Astrocyte (in vitro differentiated cells and primary cell): ENCODE data around the gene IARS2. TPM values are rescaled to one million over a fixed set of nuclear protein-coding genes. Genes with fewer than 3 reads are reported as not detected.

Source experiments
- DNase-seq: peaks from one replicate; pipeline ENCODE4 v3.0.0-alpha.2; 2010; ENCODE audit warnings: low read depth
- FAIRE-seq: peaks from 2 replicates; lab custom pipeline; 2011; peaks lifted over from hg19 to GRCh38; lab: Jason Lieb, UNC
- H2AFZ ChIP-seq: 2 replicates; pipeline ENCODE4 v1.6.0; 2012; ENCODE audit warnings: low read depth, low read length, inconsistent platforms
- H3K27ac ChIP-seq: 2 replicates; pipeline ENCODE4 v1.5.1; 2011; ENCODE audit warnings: low read depth, low read length, inconsistent platforms
- H3K27me3 ChIP-seq: 2 replicates; pipeline ENCODE4 v1.6.0; 2011; ENCODE audit warnings: low read length, inconsistent platforms; ENCODE audit not compliant: insufficient read depth
- H3K36me3 ChIP-seq: 2 replicates; pipeline ENCODE4 v1.5.1; 2011; ENCODE audit warnings: low read length, inconsistent platforms; ENCODE audit not compliant: insufficient read depth
- H3K4me1 ChIP-seq: 2 replicates; pipeline ENCODE4 v1.5.1; 2011; ENCODE audit warnings: low read length, inconsistent platforms; ENCODE audit not compliant: insufficient read depth
- H3K4me2 ChIP-seq: 2 replicates; pipeline ENCODE4 v1.6.0; 2012; ENCODE audit warnings: low read length, inconsistent platforms
- H3K4me3 ChIP-seq: 2 replicates; pipeline ENCODE4 v1.5.1; 2011; ENCODE audit warnings: low read depth, mild to moderate bottlenecking, low read length, inconsistent platforms; ENCODE audit not compliant: insufficient read depth
- H3K79me2 ChIP-seq: 2 replicates; pipeline ENCODE4 v1.6.0; 2012; ENCODE audit warnings: mild to moderate bottlenecking, low read length, inconsistent platforms; ENCODE audit not compliant: insufficient read depth
- H3K9ac ChIP-seq: 2 replicates; pipeline ENCODE4 v1.6.0; 2012; ENCODE audit warnings: mild to moderate bottlenecking, low read length, inconsistent platforms
- H3K9me3 ChIP-seq: 2 replicates; pipeline ENCODE4 v1.5.1; 2012; ENCODE audit warnings: low read depth, mild to moderate bottlenecking, low read length, inconsistent platforms; ENCODE audit not compliant: insufficient read depth
- H4K20me1 ChIP-seq: 2 replicates; pipeline ENCODE4 v1.6.0; 2012; ENCODE audit warnings: low read length, inconsistent platforms; ENCODE audit not compliant: insufficient read depth
- H3K27ac Mint-ChIP-seq: one replicate; pipeline ENCODE4 v1.8.0; 2021; ENCODE audit warnings: mild to moderate bottlenecking, mixed read lengths; ENCODE audit not compliant: unreplicated experiment
- H3K27me3 Mint-ChIP-seq: one replicate; pipeline ENCODE4 v1.8.0; 2021; ENCODE audit warnings: low read depth, mixed read lengths; ENCODE audit not compliant: unreplicated experiment
- H3K36me3 Mint-ChIP-seq: one replicate; pipeline ENCODE4 v1.8.0; 2021; ENCODE audit warnings: low read depth, mixed read lengths; ENCODE audit not compliant: unreplicated experiment
- H3K4me1 Mint-ChIP-seq: one replicate; pipeline ENCODE4 v1.8.0; 2021; ENCODE audit warnings: low read depth, mixed read lengths; ENCODE audit not compliant: unreplicated experiment
- H3K4me3 Mint-ChIP-seq: one replicate; pipeline ENCODE4 v1.8.0; 2021; ENCODE audit warnings: mild to moderate bottlenecking, moderate library complexity, mixed read lengths; ENCODE audit not compliant: unreplicated experiment
- H3K9me3 Mint-ChIP-seq: one replicate; pipeline ENCODE4 v1.8.0; 2021; ENCODE audit warnings: mild to moderate bottlenecking, mixed read lengths; ENCODE audit not compliant: unreplicated experiment
- EZH2 ChIP-seq: IDR thresholded peaks from 2 replicates; pipeline ENCODE4 v1.6.1; 2012; ENCODE audit warnings: mild to moderate bottlenecking, low read length, inconsistent platforms; ENCODE audit not compliant: insufficient read depth
- total RNA-seq: library from RNA; stranded (reverse); gene quantifications from 2 replicates; pipeline ENCODE4 v1.2.1, GENCODE V29; 2021
- TF ChIP-seq, protein P1 (sequence below): IDR thresholded peaks from 2 replicates; pipeline ENCODE4 v1.5.1; 2011; ENCODE audit warnings: low read depth, mild to moderate bottlenecking, inconsistent platforms, low read length, moderate library complexity; ENCODE audit not compliant: insufficient read depth

The IARS2 gene
- total RNA-seq, 1 donor from 2014 or later = 55.1 TPM

DNA sequence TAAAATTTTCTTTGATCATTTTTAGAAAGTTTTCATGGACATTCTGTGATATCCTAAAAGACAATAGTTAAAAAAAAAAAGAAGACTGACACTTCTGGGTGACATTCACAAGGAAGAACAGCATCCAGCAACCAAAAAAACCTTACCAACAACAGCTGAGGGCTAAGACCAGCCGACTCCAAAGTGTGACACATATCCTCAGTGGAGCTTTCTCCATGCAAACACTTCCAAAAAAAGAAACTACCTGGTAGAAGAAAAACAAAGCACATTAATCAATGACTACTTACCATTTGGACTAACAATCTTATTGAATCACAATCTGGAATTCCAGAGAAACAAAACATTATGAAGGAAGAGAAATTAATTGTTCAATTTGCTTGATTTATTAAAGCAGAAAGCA, 88.2 kb downstream of the IARS2 start:
- peaks cover 4% of the 10 kb centered on the region for H3K4me1 Mint-ChIP-seq

DNA sequence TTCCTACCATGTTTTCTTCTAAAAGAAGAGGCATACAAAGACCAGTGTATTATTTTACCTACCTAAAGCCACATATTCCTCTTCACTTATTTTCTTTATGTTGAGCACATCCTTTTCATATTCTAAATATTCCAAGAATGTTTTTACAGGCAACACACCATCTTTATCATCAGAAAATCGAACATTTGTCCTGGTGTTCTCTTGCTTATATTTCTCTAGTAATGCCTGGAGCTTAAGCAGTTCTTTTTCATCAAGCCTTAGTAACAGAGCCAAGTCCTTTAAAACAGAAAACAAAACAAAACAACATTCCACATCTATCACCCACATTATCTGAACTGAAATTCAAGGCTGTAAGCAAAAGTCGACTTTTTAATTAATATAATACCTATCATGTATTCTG, 88.7 kb downstream of the IARS2 start:
- H3K4me1 Mint-ChIP-seq = peaks cover 4% of the 10 kb centered on the region
- Histone ChIP-seq H3K36me3 (peaks cover 15% of the 10 kb centered on the region), H3K4me2 (peak overlapping the region; percentile 58), H3K9me3 (no peaks in the 10 kb centered on the region), H3K4me1 (no peaks in the 10 kb centered on the region), H3K27me3 (no peaks in the 10 kb centered on the region), H2AFZ (no peak overlapping the region), H3K9ac (peak overlapping the region; percentile 29), H3K79me2 (peaks cover 3% of the 10 kb centered on the region), H3K4me3 (no peak overlapping the region), H4K20me1 (no peaks in the 10 kb centered on the region), H3K27ac (peak overlapping the region; percentile 56)
- H3K4me3 Mint-ChIP-seq = no peak overlapping the region
- H3K36me3 Mint-ChIP-seq = peaks cover 12% of the 10 kb centered on the region
- no peak overlapping the region for H3K27ac Mint-ChIP-seq
- peak; percentile 12 for DNase-seq
- H3K27me3 Mint-ChIP-seq = no peaks in the 10 kb centered on the region
- H3K9me3 Mint-ChIP-seq = no peaks in the 10 kb centered on the region
- TF ChIP-seq EZH2 = no peak
- TF ChIP-seq, protein P1, sequence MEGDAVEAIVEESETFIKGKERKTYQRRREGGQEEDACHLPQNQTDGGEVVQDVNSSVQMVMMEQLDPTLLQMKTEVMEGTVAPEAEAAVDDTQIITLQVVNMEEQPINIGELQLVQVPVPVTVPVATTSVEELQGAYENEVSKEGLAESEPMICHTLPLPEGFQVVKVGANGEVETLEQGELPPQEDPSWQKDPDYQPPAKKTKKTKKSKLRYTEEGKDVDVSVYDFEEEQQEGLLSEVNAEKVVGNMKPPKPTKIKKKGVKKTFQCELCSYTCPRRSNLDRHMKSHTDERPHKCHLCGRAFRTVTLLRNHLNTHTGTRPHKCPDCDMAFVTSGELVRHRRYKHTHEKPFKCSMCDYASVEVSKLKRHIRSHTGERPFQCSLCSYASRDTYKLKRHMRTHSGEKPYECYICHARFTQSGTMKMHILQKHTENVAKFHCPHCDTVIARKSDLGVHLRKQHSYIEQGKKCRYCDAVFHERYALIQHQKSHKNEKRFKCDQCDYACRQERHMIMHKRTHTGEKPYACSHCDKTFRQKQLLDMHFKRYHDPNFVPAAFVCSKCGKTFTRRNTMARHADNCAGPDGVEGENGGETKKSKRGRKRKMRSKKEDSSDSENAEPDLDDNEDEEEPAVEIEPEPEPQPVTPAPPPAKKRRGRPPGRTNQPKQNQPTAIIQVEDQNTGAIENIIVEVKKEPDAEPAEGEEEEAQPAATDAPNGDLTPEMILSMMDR = no peak
- FAIRE-seq = no peak

More for the DNA sequence above, 88.2 kb downstream of the IARS2 start:
- Histone ChIP-seq H3K27ac (peak overlapping the region; percentile 56), H3K9me3 (no peaks in the 10 kb centered on the region), H2AFZ (no peak overlapping the region), H3K4me3 (no peak overlapping the region), H3K79me2 (peaks cover 6% of the 10 kb centered on the region), H3K27me3 (no peaks in the 10 kb centered on the region), H4K20me1 (peaks cover 2% of the 10 kb centered on the region), H3K4me1 (no peaks in the 10 kb centered on the region), H3K4me2 (peak overlapping the region; percentile 58), H3K36me3 (peaks cover 12% of the 10 kb centered on the region), H3K9ac (peak overlapping the region; percentile 31)
- H3K4me3 Mint-ChIP-seq = no peak overlapping the region
- FAIRE-seq = no peak
- no peak for DNase-seq
- no peaks in the 10 kb centered on the region for H3K9me3 Mint-ChIP-seq
- no peaks in the 10 kb centered on the region for H3K27me3 Mint-ChIP-seq
- TF ChIP-seq, protein P1 = no peak
- no peak for TF ChIP-seq EZH2
- H3K36me3 Mint-ChIP-seq = peaks cover 18% of the 10 kb centered on the region
- H3K27ac Mint-ChIP-seq = no peak overlapping the region

DNA sequence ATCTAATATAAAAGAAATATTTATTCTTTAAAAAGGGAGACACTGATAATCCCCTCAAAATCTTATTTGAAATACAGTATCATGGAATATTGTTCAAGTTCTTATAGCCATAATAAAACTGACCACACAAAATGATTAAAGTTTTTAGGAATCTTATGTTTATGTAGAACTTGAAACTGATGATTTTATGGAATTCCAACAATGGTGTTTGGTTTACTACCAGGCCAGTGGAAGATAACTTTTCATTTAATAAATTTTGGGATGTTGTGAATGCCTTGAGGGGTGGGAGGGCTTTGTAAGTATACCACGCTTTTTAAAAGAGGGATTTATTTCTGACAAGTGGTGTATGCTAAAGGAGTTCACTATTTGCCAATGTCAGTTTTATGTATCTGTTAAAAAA, 90.6 kb downstream of the IARS2 start:
- H3K4me2 ChIP-seq = no peak overlapping the region
- H3K27me3 ChIP-seq = no peaks in the 10 kb centered on the region
- peak; percentile 12 for DNase-seq
- H3K79me2 ChIP-seq = no peaks in the 10 kb centered on the region
- no peaks in the 10 kb centered on the region for H3K9me3 ChIP-seq
- no peaks in the 10 kb centered on the region for H3K4me1 ChIP-seq
- Mint-ChIP-seq H3K9me3 (no peaks in the 10 kb centered on the region), H3K4me3 (no peak overlapping the region), H3K36me3 (peaks cover 15% of the 10 kb centered on the region), H3K4me1 (peaks cover 4% of the 10 kb centered on the region), H3K27ac (no peak overlapping the region), H3K27me3 (no peaks in the 10 kb centered on the region)
- no peak for FAIRE-seq
- H3K4me3 ChIP-seq = no peak overlapping the region
- TF ChIP-seq, protein P1 = no peak
- TF ChIP-seq EZH2 = no peak
- no peak overlapping the region for H2AFZ ChIP-seq
- H3K27ac ChIP-seq = no peak overlapping the region
- no peaks in the 10 kb centered on the region for H4K20me1 ChIP-seq
- H3K9ac ChIP-seq = no peak overlapping the region
- peaks cover 25% of the 10 kb centered on the region for H3K36me3 ChIP-seq
